Keratinocyte (primary cell): Measurements from ENCODE around the gene REEP2. TPM values are rescaled to one million over a fixed set of nuclear protein-coding genes. Genes with fewer than 3 reads are reported as not detected.

Experiments
- DNase-seq: peaks from one replicate; pipeline ENCODE4 v3.0.0-alpha.2; 2011; ENCODE audit warnings: low read depth, missing footprints, low spot score
- FAIRE-seq: peaks from 2 replicates; lab custom pipeline; 2011; peaks lifted over from hg19 to GRCh38; lab: Jason Lieb, UNC
- H2AFZ ChIP-seq: 2 replicates; pipeline ENCODE4 v1.6.0; 2012; ENCODE audit warnings: low read length, control low read depth, inconsistent platforms; ENCODE audit not compliant: control insufficient read depth
- H3K27ac ChIP-seq: 2 replicates; pipeline ENCODE4 v1.5.1; 2011; ENCODE audit warnings: low read length; ENCODE audit not compliant: control insufficient read depth, insufficient read depth
- H3K27me3 ChIP-seq: 3 replicates; pipeline ENCODE4 v1.6.0; 2011; ENCODE audit warnings: low read length; ENCODE audit not compliant: control insufficient read depth, insufficient read depth; ENCODE audit errors: extremely low read depth
- H3K36me3 ChIP-seq, 2 experiments: 2 replicates in 1 of 2; 3 replicates in 1 of 2; pipeline ENCODE4 v1.5.1; 2011; ENCODE audit warnings: low read length in 2 of 2, mild to moderate bottlenecking in 1 of 2; ENCODE audit not compliant: control insufficient read depth in 2 of 2, insufficient read depth in 2 of 2; ENCODE audit errors: extremely low read depth in 1 of 2
- H3K4me1 ChIP-seq: 3 replicates; pipeline ENCODE4 v1.5.1; 2011; ENCODE audit warnings: low read length; ENCODE audit not compliant: control insufficient read depth, insufficient read depth; ENCODE audit errors: extremely low read depth
- H3K4me2 ChIP-seq: 3 replicates; pipeline ENCODE4 v1.6.0; 2011; ENCODE audit warnings: low read depth, low read length; ENCODE audit not compliant: control insufficient read depth, insufficient read depth; ENCODE audit errors: extremely low read depth
- H3K4me3 ChIP-seq, 3 experiments: fragments of 200-600 bp in 1 of 3; sonication (generic) in 1 of 3; 2 replicates in 2 of 3; 3 replicates in 1 of 3; pipeline ENCODE4 v1.5.1; 2011 to 2016; ENCODE audit warnings: low read length in 3 of 3, mild to moderate bottlenecking in 3 of 3, control low read depth in 2 of 3, inconsistent platforms in 1 of 3, low read depth in 1 of 3, mixed read lengths in 1 of 3, mixed run types in 1 of 3, moderate library complexity in 1 of 3; ENCODE audit not compliant: control insufficient read depth in 2 of 3, insufficient read depth in 2 of 3; ENCODE audit errors: extremely low read depth in 1 of 3
- H3K79me2 ChIP-seq: 2 replicates; pipeline ENCODE4 v1.6.0; 2012; ENCODE audit warnings: low read length; ENCODE audit not compliant: control insufficient read depth, insufficient read depth
- H3K9ac ChIP-seq: 3 replicates; pipeline ENCODE4 v1.6.0; 2011; ENCODE audit warnings: low read length; ENCODE audit not compliant: control insufficient read depth, insufficient read depth; ENCODE audit errors: extremely low read depth
- H3K9me1 ChIP-seq: 3 replicates; pipeline ENCODE4 v1.6.0; 2011; ENCODE audit warnings: low read length; ENCODE audit not compliant: control insufficient read depth, insufficient read depth; ENCODE audit errors: extremely low read depth
- H3K9me3 ChIP-seq: 2 replicates; pipeline ENCODE4 v1.5.1; 2012; ENCODE audit warnings: low read depth, low read length; ENCODE audit not compliant: control insufficient read depth
- H4K20me1 ChIP-seq: 3 replicates; pipeline ENCODE4 v1.6.0; 2011; ENCODE audit warnings: low read length; ENCODE audit not compliant: control insufficient read depth, insufficient read depth; ENCODE audit errors: extremely low read depth
- CTCF ChIP-seq, 3 experiments: IDR thresholded peaks in 1 of 3; conservative IDR thresholded peaks in 1 of 3; optimal IDR thresholded peaks in 1 of 3; 2 replicates in 2 of 3; 3 replicates in 1 of 3; pipeline versions ENCODE3 to v1.5.1; 2011; ENCODE audit warnings: low read length in 3 of 3, mild to moderate bottlenecking in 3 of 3, moderate library complexity in 2 of 3, control low read depth in 1 of 3, inconsistent platforms in 1 of 3; ENCODE audit not compliant: insufficient read depth in 2 of 3; ENCODE audit errors: extremely low read depth in 1 of 3
- EZH2 ChIP-seq: IDR thresholded peaks from one replicate; pipeline ENCODE4 v1.6.1; 2012; ENCODE audit warnings: inconsistent platforms, mild to moderate bottlenecking, low read length, moderate library complexity
- dilution Hi-C: fragments of 300-500 bp; cut with MboI; formaldehyde crosslinking; loops from one replicate; pipeline ENCODE4 v1.7.0; 2020; ENCODE audit warnings: low sequenced_read_pairs; ENCODE audit not compliant: extremely low pct_ligation_motif_present
- polyA plus RNA-seq, 5 experiments: library from polyadenylated mRNA; depleted of rRNA in 3 of 5; stranded (reverse) in 3 of 5; stranded (forward) in 1 of 5; unstranded in 1 of 5; fragments of >200 nt; gene quantifications; 1 replicate in 1 of 5; 2 replicates in 3 of 5; 3 replicates in 1 of 5; pipeline versions ENCODE4 v1.2.1 to v1.2.3, GENCODE V29; 2011 to 2012; ENCODE audit warnings: missing spikeins in 2 of 5, low read depth in 1 of 5, low replicate concordance in 1 of 5

REEP2 gene
- polyA plus RNA-seq, 1 donor (not counting 4 experiments of a cell fraction or from before 2014, with no cell fraction given): 0.35 TPM

- Histone ChIP-seq H3K9me3 (no peaks in the 10 kb centered on the region), H3K4me3 (no peak overlapping the region)
- FAIRE-seq: no peak
These were observed 18.8 kb downstream of the REEP2 start for GRCh38 chr5:138457531-138458275.

GRCh38 chr5:138458384-138458783 lies 19.5 kb downstream of the REEP2 start:
- H2AFZ ChIP-seq: no peak overlapping the region
- DNase-seq (no peak), FAIRE-seq (no peak)
- no peaks in the 10 kb centered on the region for H3K9me3 ChIP-seq
- dilution Hi-C loops: no loop called here
- H3K4me3 ChIP-seq: no peak overlapping the region
- no peaks in the 10 kb centered on the region for H3K9me1 ChIP-seq
- H4K20me1 ChIP-seq: no peaks in the 10 kb centered on the region
- H3K27ac ChIP-seq: no peak overlapping the region
- H3K4me2 ChIP-seq: no peak overlapping the region
- peaks cover 7% of the 10 kb centered on the region for H3K4me1 ChIP-seq
- H3K9ac ChIP-seq: no peak overlapping the region
- H3K79me2 ChIP-seq: no peaks in the 10 kb centered on the region
- TF ChIP-seq EZH2: no peak
- no peak for TF ChIP-seq CTCF (optimal IDR thresholded peaks at IDR 0.05 in 1 of 3, IDR thresholded peaks at IDR 0.05 in 1 of 3, conservative IDR thresholded peaks at IDR 0.05 in 1 of 3; ENCODE audit: extremely low read depth in 1 of 3, insufficient read depth in 2 of 3, low read length in 3 of 3)
- no peaks in the 10 kb centered on the region for H3K27me3 ChIP-seq
- no peaks in the 10 kb centered on the region for H3K36me3 ChIP-seq

More at GRCh38 chr5:138457531-138458275, 18.8 kb downstream of the REEP2 start:
- no peak overlapping the region for H2AFZ ChIP-seq
- dilution Hi-C loops: no loop called here
- peaks cover 5% of the 10 kb centered on the region for H3K4me1 ChIP-seq
- TF ChIP-seq EZH2: no peak
- no peak for TF ChIP-seq CTCF (optimal IDR thresholded peaks at IDR 0.05 in 1 of 3, IDR thresholded peaks at IDR 0.05 in 1 of 3, conservative IDR thresholded peaks at IDR 0.05 in 1 of 3; ENCODE audit: extremely low read depth in 1 of 3, insufficient read depth in 2 of 3, low read length in 3 of 3)
- no peaks in the 10 kb centered on the region for H3K9me1 ChIP-seq
- no peaks in the 10 kb centered on the region for H3K79me2 ChIP-seq
- DNase-seq: no peak
- no peaks in the 10 kb centered on the region for H3K36me3 ChIP-seq
- no peak overlapping the region for H3K9ac ChIP-seq
- H3K27me3 ChIP-seq: no peaks in the 10 kb centered on the region
- H4K20me1 ChIP-seq: no peaks in the 10 kb centered on the region
- H3K27ac ChIP-seq: no peak overlapping the region
- no peak overlapping the region for H3K4me2 ChIP-seq
